GM21528 (cell line): ENCODE results near the gene ST8SIA4.
A peak's percentile ranks its signal among the peaks of the same experiment; 100 is the strongest.

Experiments
- ATAC-seq: cut with Tn5 transposase; IDR thresholded peaks from one replicate; pipeline ENCODE4 v1.9.1; 2021; ENCODE audit warnings: mild to moderate bottlenecking, moderate library complexity; ENCODE audit not compliant: unreplicated experiment, low FRiP score

The ST8SIA4 gene

GRCh38 chr5:100832252-100833230 is 70.5 kb downstream of the ST8SIA4 start:
- no peak for ATAC-seq

- ATAC-seq, result no peak
These were observed 74.2 kb downstream of the ST8SIA4 start for GRCh38 chr5:100828898-100829356.

DNA sequence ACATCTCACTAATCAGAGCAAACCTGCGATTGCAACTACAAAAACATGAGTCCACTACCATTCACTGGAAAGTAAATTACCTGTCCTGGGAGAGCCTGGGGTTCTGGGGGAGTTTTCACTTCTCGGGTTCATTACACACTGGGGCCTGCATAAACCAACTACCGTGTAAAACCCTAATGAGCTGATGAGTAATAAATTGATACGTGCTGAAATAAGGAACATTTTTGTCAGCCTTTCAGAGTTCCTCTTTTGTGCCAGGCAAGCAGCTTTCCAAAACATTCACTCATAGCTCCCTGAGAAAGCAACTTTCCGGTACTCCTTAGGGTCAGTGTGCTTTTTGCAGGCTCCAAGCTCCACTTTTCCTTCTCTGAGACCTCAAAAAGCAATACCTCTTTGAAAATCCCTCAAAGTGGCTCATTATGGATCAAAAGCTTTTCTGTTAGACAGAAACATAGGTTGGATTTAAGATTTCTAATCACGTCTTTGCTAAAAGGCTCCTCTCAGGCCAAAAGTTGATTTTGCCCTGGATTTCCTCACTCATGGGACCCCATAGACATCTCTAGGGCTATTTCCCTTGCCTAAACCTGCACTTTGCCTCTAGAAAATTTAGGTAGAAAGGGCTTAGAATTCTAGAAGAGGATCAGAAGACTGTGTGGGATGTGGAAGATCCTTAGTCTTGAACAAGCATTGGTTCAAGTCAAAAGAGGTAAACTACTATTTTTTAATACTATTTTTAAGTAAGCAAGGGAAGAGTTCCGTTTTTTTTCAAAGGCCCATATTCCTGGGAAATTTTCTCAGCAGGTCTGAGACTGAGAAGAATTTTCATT is 74.8 kb downstream of the ST8SIA4 start:
- peak; percentile 69 for ATAC-seq

- peak; percentile 25 for ATAC-seq
These were observed 75.6 kb downstream of the ST8SIA4 start for GRCh38 chr5:100827481-100827889.

GRCh38 chr5:100826133-100826532 is 76.9 kb downstream of the ST8SIA4 start:
- ATAC-seq, result no peak

DNA sequence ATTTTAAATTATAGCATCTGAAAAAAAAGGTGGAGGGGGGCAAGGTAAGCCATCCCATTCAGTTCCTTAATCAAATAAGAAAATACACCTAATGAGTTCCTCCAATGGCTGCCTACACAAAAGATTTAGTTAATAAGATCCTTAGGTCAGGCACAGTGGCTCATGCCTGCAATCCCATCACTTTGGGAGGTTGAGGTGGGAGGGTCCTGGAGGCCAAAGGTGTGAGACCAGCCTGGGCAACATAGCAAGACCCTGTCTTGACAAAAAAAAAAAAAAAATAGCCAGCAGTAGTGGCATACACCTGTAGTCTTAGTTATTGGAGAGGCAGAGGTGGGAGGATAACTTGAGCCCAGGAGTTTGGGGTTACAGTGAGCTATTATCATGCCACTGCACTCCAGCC is 78.4 kb downstream of the ST8SIA4 start:
- ATAC-seq, result no peak

- ATAC-seq, result no peak
These were observed 79.3 kb downstream of the ST8SIA4 start for GRCh38 chr5:100823812-100824211.

DNA sequence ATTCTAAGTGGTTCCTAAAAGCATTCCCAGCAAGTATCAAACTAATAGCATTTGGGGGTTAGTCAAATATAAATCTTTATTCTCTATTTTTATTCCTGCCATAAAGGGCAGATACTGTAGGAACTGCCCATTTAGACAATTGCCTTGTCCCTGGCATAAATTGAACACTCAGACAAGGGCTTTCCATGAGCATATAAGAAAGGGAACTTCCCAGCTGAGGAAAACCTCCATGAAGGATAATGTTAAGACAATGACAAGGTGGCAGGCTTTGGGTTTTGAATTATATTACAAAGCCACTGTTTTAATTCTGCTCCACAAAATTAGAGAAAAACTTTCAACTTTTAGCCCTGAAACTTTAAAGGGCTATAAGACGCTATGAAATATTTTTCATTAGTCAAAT is 81.3 kb downstream of the ST8SIA4 start:
- no peak for ATAC-seq

DNA sequence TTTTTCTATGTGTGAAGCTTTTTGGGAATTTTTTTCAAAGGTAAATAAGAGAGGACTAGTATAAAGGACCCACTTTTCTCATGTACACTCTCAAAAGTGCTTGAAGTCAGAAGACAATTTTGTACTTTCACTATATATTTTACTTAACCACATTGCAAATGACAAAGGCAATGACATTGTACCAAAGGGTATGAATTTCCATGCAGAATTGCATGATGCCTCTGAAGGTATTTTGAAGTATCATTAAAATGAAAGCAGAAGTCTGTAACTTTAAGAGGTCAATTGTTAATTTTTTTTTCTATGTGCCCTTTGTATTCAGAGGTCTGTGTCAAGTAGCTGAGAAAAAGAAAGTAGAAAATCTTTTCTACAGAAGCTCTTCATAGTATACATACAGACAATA is 84.7 kb downstream of the ST8SIA4 start:
- no peak for ATAC-seq

GRCh38 chr5:100803397-100803796 is 99.7 kb downstream of the ST8SIA4 start:
- no peak for ATAC-seq

DNA sequence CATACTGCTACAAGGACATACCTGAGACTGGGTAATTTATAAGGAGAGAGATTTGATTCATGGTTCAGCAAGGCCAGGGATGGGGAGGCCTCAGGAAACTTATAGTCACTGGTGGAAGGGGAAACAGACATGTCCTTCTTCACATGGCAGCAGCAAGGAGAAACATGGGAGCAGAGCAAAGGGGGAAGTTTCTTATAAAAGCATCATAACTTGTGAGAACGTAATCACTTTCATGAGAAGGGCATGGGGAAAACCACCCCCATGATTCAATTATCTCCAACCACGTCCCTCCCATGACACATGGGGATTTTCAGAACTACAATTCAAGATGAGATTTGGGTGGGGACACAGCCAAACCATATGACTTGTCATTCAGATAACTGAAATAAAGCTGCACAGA is 100.9 kb downstream of the ST8SIA4 start:
- ATAC-seq, result no peak

GRCh38 chr5:100800562-100800961 is 102.5 kb downstream of the ST8SIA4 start:
- ATAC-seq, result no peak

DNA sequence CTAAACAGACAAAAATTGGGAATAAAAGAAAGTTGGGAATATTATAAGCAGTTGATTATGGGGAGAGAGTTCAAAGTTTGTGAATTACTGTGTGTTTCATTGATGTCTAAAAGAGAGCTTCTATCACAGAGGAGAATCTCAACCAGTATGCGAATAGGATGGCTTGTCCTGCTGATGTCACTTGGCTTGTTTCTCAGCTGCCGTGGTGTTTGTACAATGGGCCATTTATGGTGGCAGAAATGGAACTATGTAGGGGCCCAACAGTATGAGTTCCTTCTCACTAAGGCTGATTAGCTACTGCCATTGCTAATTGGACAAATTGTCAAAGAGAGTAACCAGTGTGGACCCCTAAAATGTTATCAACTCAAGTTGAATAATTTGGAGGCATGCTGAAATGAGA is 103.9 kb downstream of the ST8SIA4 start:
- ATAC-seq, result no peak

- ATAC-seq, result no peak
These were observed 105.2 kb downstream of the ST8SIA4 start for GRCh38 chr5:100797861-100798260.

DNA sequence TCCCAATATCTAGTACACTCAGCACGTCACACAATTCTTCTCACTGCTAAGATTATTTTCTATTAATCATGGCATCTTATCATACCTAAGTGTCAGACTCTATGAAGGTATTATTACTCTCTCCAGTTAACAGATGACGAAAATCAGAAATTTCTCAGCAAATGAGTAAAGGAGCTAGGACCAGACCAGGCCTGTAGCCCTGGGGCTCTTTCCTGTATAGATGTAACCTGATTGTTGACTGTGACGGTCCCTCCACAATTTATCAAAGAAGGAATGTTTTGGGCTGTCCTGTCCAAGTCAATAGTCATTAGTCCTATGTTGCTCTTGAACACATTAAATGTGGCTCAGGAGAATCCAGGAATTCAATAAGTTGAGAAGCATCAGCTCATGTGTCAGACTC is 106.2 kb downstream of the ST8SIA4 start:
- no peak for ATAC-seq

DNA sequence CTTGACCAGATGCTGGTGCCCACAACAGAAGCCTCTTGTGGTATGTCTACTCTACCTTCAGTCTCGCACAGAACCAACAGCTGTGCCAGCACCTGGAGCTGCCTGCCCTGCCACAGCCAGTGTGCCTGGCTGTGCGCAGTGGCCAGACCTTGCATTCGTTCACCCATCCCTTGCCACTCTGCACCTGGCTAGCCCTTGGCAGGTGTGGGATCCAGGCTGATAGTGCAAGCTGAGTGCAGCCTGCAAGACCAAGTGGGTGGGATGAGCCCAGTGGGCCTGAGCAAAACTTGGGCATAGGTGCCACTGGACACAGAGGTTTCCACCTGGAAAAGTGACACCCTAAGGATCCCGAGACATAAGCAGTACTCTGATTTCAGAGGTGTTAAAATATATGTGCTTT is 108.2 kb downstream of the ST8SIA4 start:
- ATAC-seq, result no peak

- no peak for ATAC-seq
These were observed 108.9 kb downstream of the ST8SIA4 start for GRCh38 chr5:100794218-100794617.

- ATAC-seq, result no peak
These were observed 110.3 kb downstream of the ST8SIA4 start for GRCh38 chr5:100792781-100793180.

GRCh38 chr5:100791391-100791790 is 111.7 kb downstream of the ST8SIA4 start:
- no peak for ATAC-seq

DNA sequence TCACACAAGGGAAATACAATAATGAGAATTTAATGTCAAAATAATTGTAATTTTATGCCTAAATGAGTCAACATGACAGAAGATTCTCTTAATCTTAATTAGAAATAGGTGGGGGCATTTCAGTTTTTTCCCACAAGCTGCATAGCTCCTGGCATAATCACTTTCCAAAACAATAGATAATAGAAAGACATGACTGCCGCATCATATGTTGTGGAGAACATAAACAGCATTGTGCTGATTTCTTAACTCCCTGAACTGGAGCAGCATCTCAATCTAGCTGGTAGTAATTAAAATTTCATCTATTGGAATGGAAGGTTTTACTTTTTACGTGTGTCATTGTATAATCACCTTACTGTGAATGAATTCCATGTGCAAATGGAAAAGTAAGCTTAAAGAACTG is 112.1 kb downstream of the ST8SIA4 start:
- no peak for ATAC-seq

DNA sequence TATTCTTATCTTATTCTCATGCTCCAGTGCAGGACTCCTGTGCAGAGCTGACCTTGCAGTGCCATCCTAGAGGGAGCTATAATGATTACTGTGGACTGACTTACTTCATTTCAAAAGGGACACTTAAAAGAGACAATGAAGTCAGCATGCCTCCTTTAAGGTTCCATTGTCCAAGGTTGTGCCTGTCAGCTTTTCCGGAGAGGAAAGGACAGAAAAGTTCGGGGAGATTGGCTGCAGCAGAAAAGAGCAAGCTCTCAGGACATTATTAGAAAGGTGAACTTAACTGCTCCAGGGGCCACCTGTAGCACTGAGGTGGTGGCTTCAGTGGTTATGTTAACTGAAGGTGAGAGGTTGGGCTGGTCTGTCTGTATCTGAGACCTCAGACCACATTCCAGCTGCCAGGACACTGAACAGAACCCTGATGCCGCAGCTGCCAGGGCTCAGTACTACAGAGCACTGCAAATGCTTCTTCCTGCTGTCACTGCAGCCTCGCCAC is 112.9 kb downstream of the ST8SIA4 start:
- ATAC-seq, result peak; percentile 75
